ELF-1 (cell line): ENCODE data around the gene BLZF1.
"Not testable (repeated sequence)": the region's sequence is repeated elsewhere in the genome, so short reads cannot be mapped to it uniquely, and the experiment has no call there.

Experiments
- DNase-seq: peaks from one replicate; pipeline ENCODE4 v3.0.0-alpha.2; 2016; ENCODE audit warnings: low read depth, low spot score

Gene BLZF1

GRCh38 chr1:169360415-169360814 is 7.6 kb upstream of the BLZF1 start:
- DNase-seq: no peak

GRCh38 chr1:169361281-169361680 is 6.7 kb upstream of the BLZF1 start:
- DNase-seq: no peak

- no peak for DNase-seq
These were observed 4.8 kb upstream of the BLZF1 start for GRCh38 chr1:169363046-169363730.

GRCh38 chr1:169364948-169365347 is 3.0 kb upstream of the BLZF1 start:
- no peak for DNase-seq

- DNase-seq: no peak
These were observed 804 bp upstream of the BLZF1 start for GRCh38 chr1:169367096-169367685.

- DNase-seq: no peak
These were observed 393 bp downstream of the BLZF1 start for GRCh38 chr1:169368406-169368769.

- no peak for DNase-seq
These were observed 3.4 kb downstream of the BLZF1 start for GRCh38 chr1:169371404-169371803.

GRCh38 chr1:169381162-169381561 is 13.2 kb downstream of the BLZF1 start:
- DNase-seq: no peak

- DNase-seq: no peak
These were observed 15.5 kb downstream of the BLZF1 start for GRCh38 chr1:169383449-169383848.

- no peak for DNase-seq
These were observed 19.4 kb downstream of the BLZF1 start for GRCh38 chr1:169387399-169387798.

GRCh38 chr1:169390303-169390702 is 22.3 kb downstream of the BLZF1 start:
- no peak for DNase-seq

GRCh38 chr1:169392406-169392805 is 24.4 kb downstream of the BLZF1 start:
- no peak for DNase-seq

- DNase-seq: no peak
These were observed 28.0 kb downstream of the BLZF1 start for GRCh38 chr1:169395955-169396354.

- not testable (repeated sequence) for DNase-seq
These were observed 34.6 kb downstream of the BLZF1 start for GRCh38 chr1:169402578-169402977.

- DNase-seq: not testable (repeated sequence)
These were observed 40.3 kb downstream of the BLZF1 start for GRCh38 chr1:169408340-169408739.

GRCh38 chr1:169414952-169415351 is 47.0 kb downstream of the BLZF1 start:
- no peak for DNase-seq

GRCh38 chr1:169421309-169421708 is 53.3 kb downstream of the BLZF1 start:
- DNase-seq: no peak

- DNase-seq: no peak
These were observed 58.2 kb downstream of the BLZF1 start for GRCh38 chr1:169426174-169426705.

GRCh38 chr1:169427081-169427641 is 59.2 kb downstream of the BLZF1 start, which contains the start of gene CCDC181:
Gene CCDC181, minus strand, starts transcription at chr1:169427474. Its CDS starts 2,547 bp downstream, at chr1:169424927.
- peak; percentile 87 for DNase-seq
